Activated CD4-positive, alpha-beta T cell treated with anti-CD3 and anti-CD28 coated beads, Interleukin-2, amount 50 U/mL, for 24 hours (primary cell): ENCODE results near the gene LPCAT1.
A peak's percentile ranks its signal among the peaks of the same experiment; 100 is the strongest.
"Not testable (repeated sequence)": the region's sequence is repeated elsewhere in the genome, so short reads cannot be mapped to it uniquely, and the experiment has no call there.

Source experiments
- DNase-seq, 2 donors: peaks; one replicate each; pipeline ENCODE4 v3.0.0-alpha.2; 2020; ENCODE audit warnings: low read depth in 1 of 2, low spot score in 1 of 2

Gene LPCAT1

DNA sequence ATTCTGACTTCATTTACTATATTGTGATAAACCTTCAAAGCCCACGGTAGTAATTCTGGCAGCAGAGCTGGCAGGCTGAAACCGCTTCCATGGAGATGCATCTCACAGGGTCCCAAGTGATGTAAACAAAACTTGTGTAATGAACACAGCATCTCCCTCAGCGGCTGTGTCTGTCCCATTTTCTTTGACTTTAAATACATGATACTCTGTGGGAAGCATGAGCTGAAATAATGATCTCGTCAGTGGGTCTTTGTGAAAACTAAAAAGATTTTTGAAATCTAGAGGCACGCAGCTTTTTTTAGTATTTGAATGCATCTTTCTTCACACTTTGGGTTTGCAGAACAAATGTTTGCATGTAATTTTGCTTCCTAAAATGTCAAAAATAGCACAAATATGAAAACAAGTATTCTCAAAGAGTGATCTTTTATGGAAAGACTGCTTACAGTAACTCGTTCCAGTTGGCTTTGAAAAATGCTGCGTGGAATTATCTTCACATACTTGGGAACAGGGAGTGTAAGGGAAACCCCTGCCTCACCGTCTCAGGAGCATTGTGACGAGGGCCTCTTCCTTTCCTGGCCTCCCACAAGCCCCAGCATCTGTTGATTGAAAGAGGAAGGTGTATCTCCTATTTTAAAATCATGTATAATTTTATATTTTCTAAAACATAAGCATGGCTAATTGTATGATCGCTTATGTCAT, 18.1 kb upstream of the LPCAT1 start:
- no peak for DNase-seq

DNA sequence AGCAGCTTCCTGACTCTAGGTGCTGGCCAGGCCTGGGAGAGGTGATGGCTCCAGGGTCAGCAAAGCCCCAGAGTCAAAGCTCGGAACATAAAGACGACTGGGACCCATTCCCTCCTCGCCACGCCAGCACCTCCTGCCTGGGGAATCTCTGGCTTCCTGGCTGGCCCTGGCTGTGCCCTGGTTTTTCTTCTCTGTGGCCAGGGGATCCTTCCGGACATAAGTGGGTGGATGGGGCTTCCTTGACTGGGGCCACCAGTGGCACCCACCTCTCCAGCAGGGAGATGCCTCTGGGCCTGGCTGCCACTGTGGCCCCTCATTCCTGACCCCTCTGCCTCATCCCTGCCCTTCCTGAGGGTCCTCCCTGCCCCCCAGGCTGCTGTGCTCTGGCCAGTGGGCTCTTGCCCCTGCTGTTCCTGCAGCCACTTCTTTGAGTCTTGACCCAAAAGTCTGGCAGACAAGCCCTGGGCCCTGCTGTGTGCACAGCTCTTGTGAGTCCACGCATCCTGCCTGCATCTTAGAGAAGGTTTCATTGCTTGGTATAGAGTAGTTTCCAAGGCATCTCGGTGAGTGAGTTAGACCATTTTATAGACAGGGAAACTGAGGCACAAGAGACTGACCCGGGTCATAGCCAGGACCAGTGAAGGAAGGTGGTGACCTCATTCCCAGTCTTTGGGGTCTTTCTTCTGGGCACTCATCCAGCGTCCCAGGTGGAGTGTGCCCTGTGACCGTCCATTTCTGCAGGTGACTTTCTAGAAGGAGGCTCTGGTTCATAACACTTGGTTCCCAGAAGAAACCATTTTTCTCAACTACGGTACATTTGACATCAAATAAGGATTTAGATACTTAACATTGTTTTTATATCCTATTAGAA, 17.3 kb upstream of the LPCAT1 start:
- DNase-seq, result no peak

DNA sequence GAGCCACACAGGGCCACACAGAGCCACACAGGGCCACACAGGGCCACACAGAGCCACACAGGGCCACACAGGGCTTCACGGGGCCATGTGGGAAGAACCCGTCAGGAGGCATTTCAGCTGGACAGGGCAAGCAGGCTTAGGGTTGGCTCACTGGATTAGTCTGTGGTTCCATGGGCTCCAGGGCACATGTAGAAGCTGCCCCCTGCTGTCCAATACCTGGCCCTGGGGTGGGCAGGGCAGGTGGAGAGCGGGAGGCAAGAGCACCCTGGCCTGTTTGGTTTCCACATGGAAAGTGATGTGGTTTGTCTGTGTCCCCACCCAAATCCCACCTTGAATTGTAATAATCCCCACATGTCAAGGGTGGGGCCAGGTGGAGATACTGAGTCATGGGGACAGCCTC, 16.4 kb upstream of the LPCAT1 start:
- no peak for DNase-seq

DNA sequence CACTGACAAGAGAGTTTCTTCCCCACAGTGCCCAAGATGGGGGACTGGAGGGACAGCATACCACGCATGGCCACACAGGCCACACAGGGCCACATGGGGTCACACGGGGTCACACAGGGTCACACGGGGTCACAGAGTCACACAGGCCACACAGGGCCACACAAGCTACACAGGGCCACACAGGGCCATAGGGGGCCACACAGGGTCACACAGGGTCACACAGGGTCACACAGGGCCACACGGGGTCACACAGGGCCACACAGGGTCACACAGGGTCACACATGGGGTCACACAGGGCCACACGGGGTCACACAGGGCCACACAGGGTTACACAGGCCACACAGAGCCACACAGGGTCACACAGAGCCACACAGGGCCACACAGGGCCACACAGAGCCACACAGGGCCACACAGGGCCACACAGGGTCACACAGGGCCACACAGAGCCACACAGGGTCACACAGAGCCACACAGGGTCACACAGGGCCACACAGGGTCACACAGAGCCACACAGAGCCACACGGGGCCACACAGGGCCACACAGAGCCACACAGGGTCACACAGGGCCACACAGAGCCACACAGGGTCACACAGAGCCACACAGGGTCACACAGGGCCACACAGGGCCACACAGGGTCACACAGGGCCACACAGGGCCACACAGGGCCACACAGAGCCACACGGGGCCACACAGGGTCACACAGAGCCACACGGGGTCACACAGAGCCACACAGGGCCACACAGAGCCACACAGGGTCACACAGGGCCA, 15.8 kb upstream of the LPCAT1 start:
- DNase-seq, result not testable (repeated sequence)

DNA sequence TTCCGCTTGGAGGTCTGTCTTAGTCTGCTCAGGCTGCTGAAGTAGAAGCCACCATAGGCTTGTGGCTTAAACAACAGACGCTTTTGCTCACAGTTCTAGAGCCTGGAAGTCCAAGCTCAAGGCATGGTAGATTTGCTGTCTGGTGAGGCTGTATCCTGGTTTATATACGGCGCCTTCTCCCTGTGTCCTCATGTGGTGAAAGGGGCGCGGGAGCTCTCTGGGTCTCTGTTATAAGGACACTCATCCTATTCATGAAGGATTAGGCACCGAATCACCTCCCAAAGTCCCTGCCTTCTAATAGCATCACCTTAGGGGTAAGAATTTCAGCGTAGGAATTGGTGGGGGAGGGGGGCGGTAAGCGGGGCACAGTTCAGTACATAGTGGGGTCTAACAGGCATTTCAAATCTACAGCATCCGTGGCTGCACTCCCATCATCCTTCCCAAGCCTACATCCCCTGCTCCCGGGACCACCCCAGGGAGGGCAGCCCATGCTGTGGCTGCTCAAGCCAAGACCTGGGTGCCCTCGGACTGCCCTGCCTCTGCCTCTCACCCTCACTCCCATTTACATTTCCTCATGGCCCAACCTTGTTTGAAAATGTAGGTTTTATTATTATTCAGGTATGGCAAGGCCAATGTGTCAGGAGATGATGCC, 15.1 kb upstream of the LPCAT1 start:
- DNase-seq, result no peak

DNA sequence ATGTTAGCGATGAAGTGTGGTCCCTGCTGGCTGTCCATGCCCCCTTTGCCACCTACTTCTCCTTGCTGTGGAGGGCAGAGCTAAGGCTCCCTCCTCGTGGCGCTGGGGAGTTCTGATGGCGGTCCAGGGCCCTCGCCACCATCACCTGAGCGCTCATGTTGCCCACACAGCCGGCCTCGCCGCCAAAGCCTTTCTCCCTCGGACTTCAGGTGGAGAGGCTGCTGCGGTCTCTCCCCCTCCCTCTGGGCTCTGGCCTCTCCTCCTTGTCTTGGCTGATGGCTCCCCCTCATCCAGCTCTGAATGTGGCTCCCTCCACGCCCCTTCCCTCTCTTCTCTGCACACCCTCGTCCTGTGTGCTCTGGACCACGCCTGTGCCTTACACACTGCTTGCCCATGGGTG, 14.5 kb upstream of the LPCAT1 start:
- no peak for DNase-seq

DNA sequence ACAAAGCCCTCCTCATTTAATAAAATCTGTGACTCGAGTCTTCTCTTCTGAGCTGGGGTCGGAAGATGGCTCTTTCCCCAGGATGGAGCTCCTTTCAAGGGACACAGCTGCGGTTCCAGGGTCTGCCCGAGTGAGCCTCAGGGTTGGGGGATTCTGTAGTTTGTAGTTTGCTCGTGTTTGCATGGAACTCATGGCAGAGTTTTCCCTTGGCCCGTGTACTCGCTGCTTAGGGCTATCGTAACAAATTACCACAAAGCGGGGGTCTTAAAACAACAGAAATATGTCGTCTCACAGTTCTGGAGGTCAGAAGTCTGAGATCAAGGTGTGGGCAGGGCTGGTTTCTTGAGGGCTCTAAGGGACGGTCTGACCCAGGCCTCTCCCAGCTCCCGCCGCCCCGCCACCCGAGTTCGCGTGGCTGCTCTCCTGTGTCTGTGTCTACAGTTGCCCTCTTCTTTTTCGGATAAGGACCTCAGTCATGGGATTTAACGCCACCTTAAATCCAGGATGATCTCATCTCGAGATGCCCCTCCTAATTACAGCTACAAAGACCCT, 13.9 kb upstream of the LPCAT1 start:
- DNase-seq, result no peak

DNA sequence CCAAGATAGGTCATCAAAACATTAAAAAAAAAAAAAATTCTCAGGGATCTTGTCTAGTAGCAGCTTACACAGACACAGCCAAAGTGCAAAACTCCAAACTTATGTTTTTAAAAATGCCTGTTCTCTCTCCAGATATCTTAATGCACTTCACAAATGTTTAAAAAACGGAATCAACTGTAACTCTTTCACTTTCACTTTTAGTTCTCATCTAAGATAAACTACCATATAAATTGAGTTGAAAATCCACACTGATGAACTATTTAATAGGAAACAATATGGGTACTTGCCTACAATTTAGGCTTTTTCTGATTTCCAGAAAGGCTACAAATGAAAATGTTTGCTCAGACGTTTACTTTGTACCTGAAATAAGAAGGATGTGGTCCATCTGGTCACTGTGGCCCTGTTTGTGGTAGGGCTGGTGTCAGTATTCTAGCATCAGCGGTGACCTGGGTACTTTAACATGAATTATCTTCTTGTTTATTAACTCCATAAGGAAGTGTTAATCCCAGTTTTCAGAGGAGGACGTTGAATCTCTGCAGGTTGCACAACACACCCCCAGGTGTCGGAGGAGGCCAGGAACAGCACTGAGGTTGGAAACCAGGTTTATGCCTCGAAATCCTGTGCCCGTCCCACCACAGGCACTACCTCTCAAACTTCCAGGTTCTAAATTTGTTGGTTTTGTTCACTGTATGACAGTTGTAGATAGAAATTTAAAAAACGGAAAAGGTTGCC, 13.3 kb upstream of the LPCAT1 start:
- DNase-seq, result no peak

DNA sequence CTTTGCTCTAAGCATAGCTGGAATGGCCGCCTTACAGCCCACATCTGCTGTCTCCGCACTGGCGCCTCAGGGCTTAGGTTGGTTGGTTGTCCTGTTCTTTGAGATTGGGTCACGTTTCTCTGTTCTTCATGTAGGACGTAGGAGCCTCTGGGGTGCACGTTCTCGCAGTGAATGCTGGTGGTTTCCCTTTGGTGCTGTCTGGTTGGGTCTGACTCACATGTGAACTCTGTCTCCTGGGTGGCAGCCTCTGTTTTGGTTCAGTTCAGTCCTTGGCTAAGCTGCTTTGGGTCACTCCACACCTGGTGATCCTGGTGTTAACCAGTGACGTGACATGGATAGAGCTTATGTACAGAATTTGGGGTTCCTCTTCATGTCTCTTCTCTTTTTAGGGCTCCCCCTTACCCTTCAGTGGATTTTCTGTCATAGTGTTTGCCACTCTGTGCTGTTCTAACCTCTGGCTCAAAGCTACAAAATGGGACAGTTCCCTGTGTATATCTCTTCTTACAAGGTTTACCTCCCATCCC, 12.6 kb upstream of the LPCAT1 start:
- DNase-seq, result peak; percentile 38 to 71

DNA sequence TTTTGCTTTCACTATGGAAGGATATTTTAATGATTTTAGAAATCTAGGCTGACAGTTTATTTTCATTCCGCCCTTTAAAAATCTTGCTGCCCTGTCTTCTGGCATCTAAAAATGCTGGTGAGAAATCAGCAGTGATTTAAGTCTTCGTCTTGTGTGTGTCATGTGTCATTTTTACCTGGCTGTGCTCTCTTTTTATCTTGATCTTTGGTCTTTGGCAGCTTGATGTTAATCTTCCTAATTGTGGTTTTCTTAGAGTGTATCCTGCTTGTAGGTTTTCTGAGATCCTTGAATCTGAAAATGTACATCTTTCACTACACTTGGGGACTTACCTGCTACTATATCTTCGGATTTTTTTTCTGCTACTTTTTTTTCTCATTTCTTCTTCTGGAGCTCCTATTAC, 11.9 kb upstream of the LPCAT1 start:
- DNase-seq, result no peak

DNA sequence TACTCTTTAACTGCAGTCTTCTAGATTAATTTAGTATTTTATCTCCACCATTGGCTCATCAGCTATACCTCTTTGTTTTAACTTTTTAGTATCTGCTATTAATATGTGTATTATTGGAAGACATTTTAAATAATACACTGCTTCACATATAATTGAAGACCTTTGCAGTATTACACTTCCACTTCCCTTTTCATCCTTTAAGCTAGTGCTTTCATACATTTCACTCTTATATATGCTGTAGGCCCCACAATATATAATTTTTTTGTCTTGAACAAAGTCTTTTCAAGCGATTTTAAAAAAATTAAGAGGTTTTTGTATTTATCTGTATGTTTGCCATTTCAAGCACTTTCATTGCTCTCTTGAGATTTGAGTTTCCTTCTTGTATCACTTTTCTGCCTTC, 8.6 kb upstream of the LPCAT1 start:
- DNase-seq, result no peak

DNA sequence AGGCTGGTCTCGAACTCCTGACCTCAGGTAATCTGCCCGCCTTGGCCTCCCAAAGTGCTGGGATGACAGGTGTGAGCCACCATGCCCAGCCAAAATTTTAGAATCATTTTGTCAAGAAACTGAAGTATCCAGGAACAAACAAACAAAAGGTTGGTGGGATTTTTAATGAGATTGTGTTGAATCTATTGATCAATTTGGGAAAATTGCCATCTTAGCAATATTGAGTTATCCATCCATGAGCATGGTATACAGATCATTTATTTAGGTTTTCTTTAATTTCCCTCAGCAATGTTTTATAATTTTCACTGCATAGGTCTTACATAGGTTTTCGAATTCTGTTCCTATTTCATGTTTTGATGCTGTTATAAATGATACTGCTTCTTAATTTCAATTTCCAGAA, 5.7 kb upstream of the LPCAT1 start:
- no peak for DNase-seq

DNA sequence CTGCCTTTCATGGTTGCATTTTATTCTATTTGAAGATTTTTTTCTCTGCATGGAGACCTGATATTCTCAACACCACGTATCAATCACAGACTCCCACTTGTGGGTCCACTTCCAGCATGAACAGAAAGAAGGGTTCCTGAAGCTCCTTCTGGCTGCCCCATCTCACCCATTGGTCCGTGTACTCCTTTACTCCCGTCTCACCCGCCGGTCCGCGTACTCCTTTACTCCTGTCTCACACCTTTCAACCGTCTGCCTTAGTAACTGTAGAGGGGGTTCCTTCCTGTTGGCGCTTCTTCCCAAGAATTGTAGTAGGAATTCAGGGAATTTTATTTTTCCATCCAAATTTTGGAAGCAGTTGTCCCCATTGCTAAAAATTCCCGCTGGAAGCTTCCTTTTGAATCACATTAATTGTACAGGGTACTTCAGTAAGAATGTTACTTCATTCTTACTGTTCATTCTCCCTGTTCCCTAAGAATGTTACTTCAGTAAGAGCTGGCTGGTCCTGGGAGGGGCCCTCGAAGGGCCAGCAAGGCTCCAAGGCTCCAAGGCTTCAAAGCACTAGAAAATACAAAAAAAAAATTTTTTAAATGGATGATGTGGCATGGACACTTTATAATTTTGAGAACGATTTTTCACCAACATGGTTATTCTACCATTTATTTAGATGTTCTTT, 3.9 kb upstream of the LPCAT1 start:
- DNase-seq, result no peak

DNA sequence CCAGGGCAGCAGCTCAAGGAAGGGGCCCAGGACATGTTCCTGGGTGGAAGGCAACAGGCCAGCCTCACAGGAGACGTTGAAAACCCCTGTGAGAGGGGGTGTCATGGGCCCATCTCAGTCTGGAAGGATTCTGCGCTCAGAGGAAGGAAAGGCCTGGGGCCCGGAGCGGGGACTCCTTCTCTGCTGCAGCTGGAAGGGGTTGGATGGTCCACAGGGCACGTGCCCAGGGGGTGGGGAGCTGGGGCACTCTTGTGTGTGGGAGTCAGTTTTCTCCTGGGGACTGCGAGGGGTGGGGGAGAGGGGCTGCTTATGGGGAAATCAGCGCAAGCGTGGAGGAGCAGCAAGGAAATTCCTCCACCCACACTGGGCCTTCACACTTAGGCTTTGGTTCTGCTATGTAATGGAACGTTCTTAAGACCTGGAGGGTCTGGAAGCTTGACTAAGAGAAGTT, 2.9 kb upstream of the LPCAT1 start:
- no peak for DNase-seq

DNA sequence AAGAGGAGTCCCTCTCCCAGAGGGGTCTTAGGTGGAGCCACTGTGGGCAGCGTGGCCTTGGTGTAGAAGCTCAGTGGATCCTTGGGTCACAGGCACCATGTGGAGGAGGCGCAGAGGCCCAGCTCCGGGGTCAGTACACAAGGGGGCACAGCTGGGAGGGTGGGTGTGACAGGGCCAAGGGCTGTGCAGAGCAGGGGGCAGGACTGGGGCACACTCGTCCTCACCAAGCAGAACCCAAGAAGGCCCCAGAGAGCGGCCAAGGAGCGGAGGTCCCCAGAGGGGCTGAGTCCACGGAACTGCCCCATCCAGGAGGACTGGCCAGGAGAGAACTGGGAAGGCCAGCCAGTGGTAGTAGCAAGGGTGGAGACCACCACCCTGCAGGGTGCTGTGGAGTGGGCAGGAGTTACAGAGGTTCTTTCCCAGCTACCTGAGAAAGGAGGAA, 2.5 kb upstream of the LPCAT1 start:
- DNase-seq, result no peak

DNA sequence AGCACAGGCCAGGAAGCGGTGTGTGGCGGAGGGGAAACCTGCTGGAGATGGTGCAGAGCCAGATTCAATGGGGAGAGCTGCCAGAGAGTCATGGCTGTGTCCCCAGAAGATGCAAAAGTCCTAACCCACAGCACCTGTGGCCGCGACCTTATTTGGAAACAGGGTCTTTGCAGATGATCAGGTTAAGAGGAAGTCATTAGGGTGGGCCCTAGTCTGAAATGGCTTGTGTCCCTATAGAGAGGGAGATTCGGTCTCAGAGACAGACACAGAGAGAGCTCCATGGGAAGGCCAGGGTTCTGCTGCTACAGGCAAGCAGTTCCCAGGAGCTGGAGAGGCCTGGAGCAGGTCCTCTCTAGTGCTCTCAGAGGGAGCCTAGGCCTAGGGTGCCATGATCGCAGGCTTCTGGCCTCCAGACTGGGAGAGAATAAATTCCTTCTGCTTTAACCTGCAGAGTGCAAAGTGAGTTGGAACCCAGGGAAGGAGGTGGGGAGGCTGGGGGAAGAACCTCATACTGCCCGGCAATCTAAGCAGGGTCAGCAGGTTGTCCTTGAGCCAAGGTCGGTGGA, 1.9 kb upstream of the LPCAT1 start:
- DNase-seq, result no peak

DNA sequence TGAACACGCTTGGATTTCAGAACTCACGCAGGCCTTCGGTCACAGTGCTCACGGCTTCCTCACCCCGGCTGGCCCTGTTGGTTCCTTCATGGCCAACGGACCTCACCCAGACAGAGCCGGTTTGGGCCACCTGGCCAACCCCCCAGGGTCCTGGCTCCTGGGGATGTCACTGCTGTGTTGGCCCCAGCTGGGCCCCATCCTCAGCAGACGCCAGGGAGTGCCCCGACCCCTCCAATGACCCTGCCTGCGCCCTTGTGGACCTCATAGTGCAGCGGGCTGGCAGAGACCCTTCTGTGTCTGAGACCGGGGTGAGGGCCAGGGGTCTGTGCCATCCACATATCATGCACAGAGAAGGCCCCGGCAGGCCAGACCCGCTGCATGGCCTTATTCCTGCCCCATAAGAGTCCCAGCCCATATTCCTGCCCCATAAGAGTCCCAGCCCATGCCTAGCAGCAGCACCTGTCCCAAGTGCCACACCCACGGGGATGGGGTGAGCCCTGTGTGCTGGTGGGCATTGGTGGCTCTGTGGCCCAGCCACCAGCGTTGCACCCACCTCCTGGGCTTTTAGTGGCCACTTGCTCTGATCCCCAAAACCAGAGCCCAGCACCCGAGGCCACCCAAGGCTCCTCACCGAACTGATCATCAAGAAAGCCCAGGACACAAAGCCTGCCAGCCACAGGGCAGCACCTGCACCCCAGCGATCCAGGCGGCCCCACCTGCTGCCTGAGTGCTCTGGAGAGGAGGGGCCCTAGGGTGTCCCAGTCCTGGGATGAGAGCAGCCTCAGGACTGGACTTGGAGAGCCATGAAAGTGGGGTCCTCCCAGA, 1.3 kb upstream of the LPCAT1 start:
- no peak for DNase-seq

DNA sequence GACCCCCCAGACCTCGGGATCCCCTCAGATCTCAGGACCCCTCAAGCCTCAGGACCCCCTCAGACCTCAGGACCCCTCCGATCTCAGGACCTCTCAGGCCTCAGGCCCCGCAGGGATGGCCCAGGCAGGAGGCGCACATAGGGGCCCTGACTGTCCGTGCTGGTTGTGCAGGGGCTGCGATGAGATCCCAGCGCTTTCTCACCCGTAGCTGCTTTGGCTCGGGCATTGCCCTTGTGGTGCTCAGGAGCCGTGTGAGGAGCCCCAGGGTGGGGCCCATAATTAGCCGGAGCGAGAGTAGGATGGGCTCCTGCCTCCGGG, 680 bp upstream of the LPCAT1 start:
- no peak for DNase-seq

DNA sequence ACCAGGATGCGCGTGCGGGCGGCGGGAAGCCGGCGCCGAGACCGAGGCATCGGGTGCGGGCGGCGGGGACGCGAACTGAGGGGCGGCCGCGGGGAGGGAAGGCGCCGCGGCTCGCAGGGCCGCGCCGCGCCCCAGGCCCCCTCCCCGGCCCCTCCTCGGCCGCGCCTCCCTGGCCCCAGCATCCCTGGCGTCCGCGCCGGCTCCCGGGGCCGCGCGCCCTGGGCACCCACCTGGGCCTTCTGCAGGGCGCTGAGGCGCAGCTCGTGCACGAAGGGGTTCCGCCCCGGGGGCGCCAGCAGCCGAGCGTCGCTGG, 324 bp downstream of the LPCAT1 start:
- peak in 1 of 2 donors; percentile 23 for DNase-seq
